Stimulated activated CD8-positive, alpha-beta memory T cell treated with anti-CD3 and anti-CD28 coated beads, Interleukin-4, amount 100 ng/mL, for 4 hours (primary cell): Measurements from ENCODE around the gene MAP7.
"Not testable (repeated sequence)": the region's sequence is repeated elsewhere in the genome, so short reads cannot be mapped to it uniquely, and the experiment has no call there.

Source experiments
- DNase-seq, 2 donors: peaks; one replicate each; pipeline ENCODE4 v3.0.0-alpha.2; 2020; ENCODE audit warnings: low read depth in 2 of 2, low spot score in 1 of 2

Gene MAP7

GRCh38 chr6:136471372-136471771, 78.8 kb downstream of the MAP7 start:
- DNase-seq: no peak

- no peak for DNase-seq
Observed at GRCh38 chr6:136470044-136470443, 80.2 kb downstream of the MAP7 start.

GRCh38 chr6:136469154-136469553, 81.1 kb downstream of the MAP7 start:
- no peak for DNase-seq

- no peak for DNase-seq
Observed at GRCh38 chr6:136468711-136469110, 81.5 kb downstream of the MAP7 start.

GRCh38 chr6:136467186-136467585, 83.0 kb downstream of the MAP7 start:
- DNase-seq: no peak

- no peak for DNase-seq
Observed at GRCh38 chr6:136466777-136467176, 83.4 kb downstream of the MAP7 start.

- DNase-seq: no peak
Observed at GRCh38 chr6:136465766-136466303, 84.4 kb downstream of the MAP7 start.

- DNase-seq: no peak
Observed at GRCh38 chr6:136464874-136465273, 85.3 kb downstream of the MAP7 start.

- DNase-seq: no peak
Observed at GRCh38 chr6:136464148-136464547, 86.1 kb downstream of the MAP7 start.

- DNase-seq: no peak
Observed at GRCh38 chr6:136463743-136464142, 86.5 kb downstream of the MAP7 start.

GRCh38 chr6:136446579-136447187, 103.5 kb downstream of the MAP7 start:
- DNase-seq: no peak

- DNase-seq: no peak
Observed at GRCh38 chr6:136446145-136446544, 104.1 kb downstream of the MAP7 start.

GRCh38 chr6:136445063-136445462, 105.2 kb downstream of the MAP7 start:
- DNase-seq: no peak

- DNase-seq: no peak
Observed at GRCh38 chr6:136440203-136440602, 110.0 kb downstream of the MAP7 start.

- DNase-seq: no peak
Observed at GRCh38 chr6:136439514-136440190, 110.6 kb downstream of the MAP7 start.

GRCh38 chr6:136438441-136438840, 111.8 kb downstream of the MAP7 start:
- DNase-seq: no peak

- no peak for DNase-seq
Observed at GRCh38 chr6:136437246-136437645, 113.0 kb downstream of the MAP7 start.

- DNase-seq: no peak
Observed at GRCh38 chr6:136435101-136435500, 115.1 kb downstream of the MAP7 start.

GRCh38 chr6:136431306-136431705, 118.9 kb downstream of the MAP7 start:
- DNase-seq: not testable (repeated sequence)

GRCh38 chr6:136429264-136430065, 120.8 kb downstream of the MAP7 start:
- no peak for DNase-seq

- no peak for DNase-seq
Observed at GRCh38 chr6:136427378-136427717, 122.9 kb downstream of the MAP7 start.
